LoVo (cell line): Measurements from ENCODE around the gene PRMT5.
"Not testable (repeated sequence)": the region's sequence is repeated elsewhere in the genome, so short reads cannot be mapped to it uniquely, and the experiment has no call there.

ENCODE experiments used
- DNase-seq: peaks from one replicate; pipeline ENCODE4 v3.0.0-alpha.2; 2016; ENCODE audit warnings: low spot score

Gene PRMT5

DNA sequence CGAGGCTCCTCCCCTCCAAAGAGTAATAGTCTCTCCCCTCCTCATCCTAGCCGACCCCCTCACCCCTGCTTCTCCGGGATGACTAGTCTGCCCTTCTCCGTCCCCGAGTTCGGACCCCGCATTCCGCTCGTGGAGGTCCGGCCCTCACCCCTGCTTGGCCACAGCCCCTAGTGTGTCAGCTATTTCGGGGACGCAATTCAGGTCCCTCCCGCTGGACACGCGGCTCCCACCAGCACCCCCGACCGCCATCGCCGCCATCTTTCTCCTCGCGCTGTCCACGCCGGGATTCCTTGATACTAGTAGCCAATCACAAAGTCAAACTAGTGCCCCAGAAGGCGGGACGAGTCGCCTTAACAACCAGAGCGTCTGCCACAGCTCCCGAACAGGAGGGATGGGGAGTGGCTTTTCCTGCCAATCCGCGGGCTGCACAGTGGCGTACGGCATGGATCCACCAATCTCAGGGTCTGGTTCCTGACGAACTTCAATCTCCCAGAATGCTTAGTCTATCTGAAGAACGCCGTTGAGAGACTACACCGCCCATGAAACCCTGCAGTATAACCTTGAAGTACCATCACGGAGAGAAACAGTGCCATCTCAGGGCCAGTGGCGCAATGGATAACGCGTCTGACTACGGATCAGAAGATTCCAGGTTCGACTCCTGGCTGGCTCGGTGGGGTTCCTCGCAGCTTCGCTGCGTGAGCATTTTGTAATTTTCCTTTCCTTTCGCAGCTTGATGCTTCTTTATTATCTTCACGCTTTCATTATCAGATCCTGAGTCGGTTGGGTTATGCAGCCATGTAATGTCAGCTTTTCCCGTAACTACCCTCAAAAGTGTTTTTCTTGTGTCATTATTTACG is at the start of gene PRMT5:
TSS of gene PRMT5 (minus strand) at position 273 of the 857 bp plus-strand sequence. CDS start at position 258, 15 bp downstream.
- peak; percentile 100 for DNase-seq

DNA sequence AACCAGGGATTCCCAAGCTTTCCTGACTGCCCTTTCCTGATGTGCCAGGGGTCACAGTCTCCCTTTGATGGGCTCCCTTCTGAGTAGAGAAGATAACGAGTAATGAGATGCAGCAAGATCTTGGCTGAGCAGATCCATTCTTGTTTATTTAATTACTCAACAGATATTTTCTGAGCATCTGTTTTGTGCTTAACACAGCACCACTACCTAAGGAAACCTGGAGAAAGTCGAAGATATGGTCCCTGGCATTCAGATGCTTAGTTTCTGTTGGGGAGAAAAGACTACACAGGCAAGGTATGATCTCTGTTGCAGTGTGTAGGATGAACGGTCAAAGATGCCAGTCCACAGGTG is 49.3 kb upstream of the PRMT5 start:
- no peak for DNase-seq

DNA sequence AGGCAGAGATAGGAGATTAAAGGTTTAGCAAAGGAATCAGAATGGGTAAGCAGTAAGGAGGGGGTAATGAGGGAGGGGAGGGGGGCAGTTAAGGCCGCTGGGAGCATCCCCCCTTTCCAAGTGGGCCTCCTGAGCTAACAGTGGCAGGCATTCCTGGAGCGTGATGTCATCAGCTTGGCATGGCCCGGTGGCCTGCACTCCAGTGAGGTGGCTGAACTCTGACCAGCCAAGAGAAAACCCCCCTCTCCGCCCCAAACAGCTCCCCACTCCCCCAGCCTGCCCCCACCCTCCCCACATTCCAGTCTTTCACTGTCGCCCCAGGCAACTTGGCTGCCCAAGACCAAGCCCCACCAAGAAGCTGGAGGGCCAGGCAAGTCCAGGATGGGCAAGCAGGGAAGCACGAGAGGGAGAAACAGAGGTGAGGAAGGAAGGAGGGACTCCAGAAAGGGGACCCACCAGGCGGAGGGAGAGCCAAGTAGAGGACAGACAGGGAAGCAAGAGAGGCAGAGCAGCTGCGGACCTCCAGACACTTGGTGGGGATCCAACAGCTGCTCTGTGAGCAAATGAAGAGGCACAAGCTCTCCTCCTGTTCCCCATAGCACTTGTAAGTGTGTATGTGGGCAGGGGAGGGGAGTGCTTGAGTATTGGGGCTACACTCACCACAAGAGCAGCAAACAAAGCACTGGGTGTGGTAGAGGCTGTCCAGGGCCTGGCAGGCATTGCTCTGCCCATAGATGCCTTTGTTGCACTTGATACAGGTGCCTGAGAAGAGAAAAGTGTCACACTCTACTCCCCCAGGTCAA is 48.7 kb upstream of the PRMT5 start:
- peak; percentile 80 for DNase-seq

DNA sequence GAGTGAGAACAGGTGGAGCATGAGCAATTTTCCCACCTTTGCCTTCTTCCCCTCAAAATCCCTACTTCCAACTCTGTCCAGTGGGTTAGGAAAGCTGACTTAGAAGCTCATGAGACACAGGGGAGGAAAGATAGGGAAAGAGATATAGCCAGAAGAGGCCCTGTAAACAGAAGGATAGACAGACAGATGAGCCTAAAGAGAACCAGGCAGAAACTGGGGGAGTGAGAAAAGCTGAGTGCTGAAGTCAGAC is 48.2 kb upstream of the PRMT5 start:
- DNase-seq = no peak

DNA sequence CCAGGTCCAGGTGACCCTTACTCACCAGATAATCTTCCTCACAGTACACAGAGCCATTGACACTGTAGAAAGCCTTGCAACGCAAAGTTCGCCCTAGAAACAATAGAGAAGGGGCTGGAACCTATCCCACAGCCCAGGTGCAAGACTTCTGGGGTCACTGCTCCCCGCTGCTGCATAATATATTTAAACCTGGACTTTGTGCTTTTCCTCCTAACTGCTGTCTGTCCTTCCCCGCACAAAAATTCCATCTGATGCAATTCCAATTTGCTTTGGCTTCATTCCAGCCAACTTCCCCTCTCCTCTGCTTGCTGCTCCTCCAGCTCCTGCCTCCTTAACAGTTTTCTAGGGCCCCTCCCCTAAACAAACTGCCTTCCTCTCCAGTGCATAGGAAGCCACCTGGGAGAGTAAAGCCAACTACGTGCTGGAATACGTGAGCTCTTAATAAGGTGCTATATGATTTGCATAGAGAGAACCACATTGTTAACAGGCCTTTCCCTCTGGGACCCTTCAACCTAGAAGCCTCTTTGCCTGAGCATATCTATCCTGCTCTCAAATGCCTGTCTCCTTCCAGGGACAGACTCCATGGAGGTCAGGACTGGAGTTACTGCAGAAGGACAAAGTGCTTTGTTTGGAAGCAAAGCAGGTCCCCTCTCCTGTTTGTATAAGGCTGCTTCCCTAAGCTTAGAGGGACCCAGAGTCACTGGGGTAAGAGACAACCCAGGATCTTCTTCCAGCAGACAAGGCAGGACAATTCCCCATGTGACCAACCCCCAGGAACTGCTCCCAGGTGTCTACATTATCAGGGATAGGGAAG is 47.7 kb upstream of the PRMT5 start:
- peak; percentile 61 for DNase-seq

DNA sequence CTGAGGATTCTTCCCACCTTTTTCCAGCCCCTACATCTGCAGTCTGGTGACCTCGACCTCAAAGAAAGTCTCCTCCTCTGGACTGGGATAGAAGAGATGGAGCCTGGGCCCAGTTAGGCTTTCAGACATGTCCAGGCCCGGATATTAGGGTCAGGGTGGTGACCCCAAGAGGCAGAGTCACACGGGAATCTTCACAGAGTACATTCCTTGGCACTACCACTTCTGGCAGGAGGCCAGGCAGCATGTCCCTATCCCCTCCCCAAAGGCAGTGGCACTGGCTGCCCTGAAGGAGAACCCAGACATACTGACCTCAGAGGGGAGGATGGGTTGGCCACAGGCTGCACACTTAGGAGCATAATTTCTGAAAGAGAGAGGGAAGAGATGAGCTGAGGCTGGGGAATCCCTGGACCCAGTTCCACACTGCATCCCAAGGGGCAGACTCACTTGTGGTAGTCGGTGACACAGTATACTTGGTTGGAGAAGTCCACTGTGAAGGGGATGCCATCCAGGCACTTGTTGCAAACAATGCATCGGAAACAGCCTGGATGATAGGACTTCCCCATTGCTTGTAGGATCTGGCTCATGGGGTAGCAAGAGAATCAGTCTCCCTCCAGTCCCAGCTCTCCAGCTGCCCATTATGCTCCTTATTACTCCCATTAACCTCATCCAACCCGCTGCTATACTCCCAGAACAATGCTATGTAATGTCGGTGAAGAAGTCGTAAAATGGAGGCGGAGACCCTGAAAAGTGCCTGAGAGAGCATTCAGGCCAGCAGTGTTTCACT is 45.5 kb upstream of the PRMT5 start:
- DNase-seq = no peak

DNA sequence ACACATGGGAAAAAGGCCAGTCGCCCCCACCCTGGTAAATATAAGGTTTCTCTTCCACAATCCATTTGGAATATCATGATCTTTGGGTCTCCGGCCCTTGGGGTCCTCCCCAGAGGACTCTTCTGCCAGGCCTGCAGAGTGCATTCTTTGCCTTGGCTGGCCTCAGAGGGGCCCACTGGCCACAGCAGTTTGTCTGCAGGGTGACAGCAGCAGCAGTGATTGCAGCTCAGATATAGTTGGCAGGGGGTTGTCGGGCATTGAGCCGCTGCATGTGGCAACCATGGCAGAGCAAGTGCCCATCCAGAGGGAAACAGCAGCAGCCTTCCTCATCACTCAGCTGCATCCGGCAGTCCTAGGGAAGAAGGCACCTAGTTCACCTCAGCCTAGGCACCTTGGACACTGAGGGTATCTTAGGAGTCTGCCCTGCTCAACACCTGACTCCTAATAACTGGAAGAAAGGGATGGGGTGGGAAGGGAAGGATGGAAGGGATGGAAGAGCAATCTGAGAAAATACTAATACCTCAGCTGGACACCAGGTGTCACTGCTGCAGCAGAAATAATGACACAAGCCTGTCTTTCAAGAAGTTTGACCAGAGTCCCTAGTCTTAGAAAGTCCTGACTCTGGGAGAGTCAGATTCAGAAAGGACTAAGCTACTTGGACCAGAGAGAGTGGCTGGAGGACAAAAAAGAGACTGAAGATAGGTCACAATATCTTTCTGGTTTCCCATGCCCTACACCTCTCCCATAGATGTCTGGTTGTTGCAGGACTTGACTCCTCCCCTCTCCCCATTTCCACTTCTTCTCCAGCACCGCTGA is 44.2 kb upstream of the PRMT5 start:
- no peak for DNase-seq

DNA sequence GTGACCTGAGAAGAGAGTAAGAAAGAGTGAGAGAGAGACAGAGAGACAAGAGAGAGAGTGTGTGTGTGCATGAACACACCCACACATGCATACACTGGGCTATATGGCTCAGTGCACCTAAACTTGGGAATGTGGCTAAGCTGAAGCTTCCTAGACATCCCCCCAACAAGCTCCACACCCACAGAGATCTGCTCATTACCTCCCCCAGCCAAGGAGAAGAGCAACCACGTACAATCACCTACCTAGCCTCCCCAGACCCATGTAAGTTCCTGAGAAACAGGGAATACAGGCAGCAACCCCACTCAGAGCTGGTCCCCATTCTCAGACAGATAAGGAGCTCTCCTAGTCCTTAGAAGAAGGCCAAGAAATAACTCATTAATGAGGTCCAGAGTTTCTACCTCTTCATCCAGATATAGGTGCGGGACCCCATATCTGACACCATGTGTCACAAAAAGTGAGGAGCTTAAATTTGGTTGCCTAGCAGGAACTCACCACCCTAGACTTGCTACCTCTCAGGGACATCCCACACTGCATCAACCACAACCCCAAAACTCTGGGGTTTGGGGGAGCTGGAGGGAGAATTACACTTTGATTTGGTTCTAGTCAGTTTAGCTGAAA is 43.2 kb upstream of the PRMT5 start:
- no peak for DNase-seq

DNA sequence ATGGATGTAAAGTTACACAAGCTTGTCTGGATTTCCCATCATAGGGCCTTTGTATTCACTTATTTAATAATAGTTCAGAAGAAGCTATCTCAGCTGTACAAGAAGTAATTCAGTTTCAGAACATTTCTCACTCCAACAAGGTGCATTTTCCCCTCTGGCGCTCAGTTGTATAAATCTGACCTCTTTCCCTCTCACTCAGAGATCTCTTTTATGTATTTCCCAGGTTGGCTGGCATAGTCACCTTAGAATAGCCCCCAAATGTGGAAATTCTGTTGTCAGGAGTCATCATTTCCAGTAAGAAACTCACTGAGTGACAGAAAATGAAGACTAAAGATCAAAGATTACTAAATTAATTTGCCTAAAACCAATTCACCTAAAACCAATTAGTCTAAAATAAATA is 42.0 kb upstream of the PRMT5 start:
- DNase-seq = no peak

DNA sequence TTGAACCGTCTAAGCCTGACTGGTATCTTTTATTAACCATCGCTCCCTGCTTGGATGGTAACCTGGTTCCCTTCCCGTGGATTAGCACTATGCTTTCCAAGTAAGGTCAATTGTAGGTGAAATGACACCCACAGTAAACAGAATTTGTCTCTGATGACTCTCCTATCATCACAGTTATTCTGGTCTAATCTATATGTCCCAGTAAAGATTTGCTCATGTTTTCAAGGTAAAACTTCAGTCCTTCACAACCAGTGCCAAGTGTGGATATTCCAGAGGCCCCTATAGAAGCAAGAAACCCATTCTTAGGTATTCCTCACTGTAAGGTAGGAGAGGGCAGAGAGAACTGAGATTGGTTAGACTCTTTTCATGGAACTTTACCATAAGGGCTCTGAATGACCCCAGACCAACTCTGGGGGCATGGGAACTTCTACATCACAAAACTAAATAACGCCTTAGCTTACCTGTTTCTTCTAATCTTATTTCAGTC is 37.6 kb upstream of the PRMT5 start:
- DNase-seq = no peak

DNA sequence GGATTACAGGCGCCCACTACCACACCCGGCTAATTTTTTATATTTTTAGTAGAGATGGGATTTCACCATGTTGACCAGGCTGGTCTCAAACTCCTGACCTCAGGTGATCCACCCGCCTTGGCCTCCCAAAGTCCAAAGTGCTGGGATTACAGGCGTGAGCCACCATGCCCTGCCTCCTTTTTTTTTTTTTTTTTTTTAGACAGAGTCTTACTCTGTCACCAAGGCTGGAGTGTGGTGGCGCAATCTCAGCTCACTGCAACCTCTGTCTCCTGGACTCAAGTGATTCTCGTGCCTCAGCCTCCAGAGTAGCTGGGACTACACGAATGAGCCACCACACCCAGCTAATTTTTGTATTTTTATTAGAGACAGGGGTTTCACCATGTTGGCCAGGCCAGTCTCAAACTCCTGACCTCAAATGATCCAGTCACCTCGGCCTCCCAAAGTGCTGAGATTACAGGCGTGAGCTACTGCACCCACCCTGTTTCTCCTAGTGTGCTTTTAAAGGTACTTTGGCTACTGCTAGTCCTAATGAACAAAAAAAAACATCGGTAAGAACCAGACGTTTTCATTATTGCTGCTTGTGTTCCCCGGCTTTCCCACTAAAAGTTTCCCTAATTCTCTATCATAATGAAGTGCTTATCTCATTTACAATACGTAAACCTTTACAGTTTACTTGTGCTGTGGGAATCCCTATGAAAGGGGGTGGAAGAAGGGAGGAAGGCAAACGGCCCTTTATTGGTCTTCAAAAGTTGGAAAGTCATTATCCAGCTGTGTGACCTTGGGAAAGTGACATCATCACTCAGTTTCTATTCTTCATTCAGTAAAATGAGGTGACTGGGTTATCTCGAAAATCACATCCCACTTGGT is 37.0 kb upstream of the PRMT5 start:
- DNase-seq = not testable (repeated sequence)

DNA sequence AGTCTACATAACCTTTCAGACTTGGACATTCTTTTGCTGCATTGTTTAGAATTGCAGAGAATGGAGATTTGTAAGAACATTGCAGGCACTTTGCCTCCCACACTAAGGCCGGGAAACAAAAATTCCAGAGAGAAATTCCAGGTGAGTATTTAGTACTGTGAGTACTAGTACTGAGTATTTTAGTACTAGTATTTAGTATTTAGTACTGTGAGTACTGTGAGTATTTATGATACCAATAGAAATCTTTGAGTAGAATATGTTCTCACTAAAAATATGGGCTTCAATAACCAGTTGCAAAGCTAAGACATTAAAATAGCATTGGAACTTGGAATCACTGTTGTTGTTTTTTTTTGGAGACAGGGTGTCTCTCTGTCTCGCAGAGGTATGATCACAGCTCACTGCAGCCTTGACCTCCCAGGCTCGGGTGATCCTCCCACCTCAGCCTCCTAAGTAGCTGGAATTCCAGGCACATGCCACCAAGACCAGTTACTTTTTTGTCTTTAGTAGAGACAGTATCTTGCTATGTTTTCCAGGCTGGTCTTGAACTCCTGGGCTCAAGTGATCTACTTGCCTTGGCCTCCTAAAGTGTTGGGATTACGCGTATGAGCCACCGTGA is 33.0 kb upstream of the PRMT5 start:
- no peak for DNase-seq

DNA sequence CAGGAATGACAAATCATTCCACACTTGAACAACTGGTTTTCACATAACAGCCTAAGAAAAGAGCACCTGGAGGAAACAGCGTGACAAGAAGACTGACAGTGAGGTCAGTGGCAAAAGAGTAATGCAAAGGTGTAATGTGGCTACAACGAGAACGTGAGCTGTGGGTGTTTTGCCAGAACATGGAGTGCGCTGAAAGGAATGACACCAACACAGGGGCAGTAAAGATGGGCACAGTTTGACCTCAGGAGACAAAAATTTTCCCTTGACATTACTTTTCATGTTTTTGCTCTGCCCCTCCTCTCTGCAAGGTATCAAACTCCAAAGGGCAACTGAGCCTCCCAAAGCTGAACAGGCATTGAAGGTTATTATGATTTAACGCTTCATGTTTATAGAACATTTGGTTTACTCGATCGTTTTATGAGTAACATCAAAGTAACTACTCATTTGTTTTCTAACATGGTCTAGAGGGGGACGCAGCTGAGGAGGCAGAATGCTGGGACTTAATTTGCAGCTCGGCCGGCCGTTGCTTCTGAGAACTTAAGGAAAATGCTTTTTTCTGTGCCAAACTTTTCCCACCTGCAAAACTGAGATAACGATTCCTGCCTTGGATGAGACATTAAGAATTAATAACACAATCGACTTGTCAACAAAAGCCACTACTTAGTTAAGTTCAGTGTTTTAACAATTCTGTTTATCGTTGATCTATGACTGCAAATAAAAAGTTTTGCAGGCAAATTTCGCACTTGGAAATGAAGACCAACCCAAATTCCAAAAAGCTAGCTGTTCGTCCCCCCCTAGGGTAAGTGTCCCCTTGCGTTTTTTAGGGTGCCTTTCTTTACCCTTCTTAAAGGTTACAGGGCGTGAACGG is 26.8 kb upstream of the PRMT5 start:
- no peak for DNase-seq

DNA sequence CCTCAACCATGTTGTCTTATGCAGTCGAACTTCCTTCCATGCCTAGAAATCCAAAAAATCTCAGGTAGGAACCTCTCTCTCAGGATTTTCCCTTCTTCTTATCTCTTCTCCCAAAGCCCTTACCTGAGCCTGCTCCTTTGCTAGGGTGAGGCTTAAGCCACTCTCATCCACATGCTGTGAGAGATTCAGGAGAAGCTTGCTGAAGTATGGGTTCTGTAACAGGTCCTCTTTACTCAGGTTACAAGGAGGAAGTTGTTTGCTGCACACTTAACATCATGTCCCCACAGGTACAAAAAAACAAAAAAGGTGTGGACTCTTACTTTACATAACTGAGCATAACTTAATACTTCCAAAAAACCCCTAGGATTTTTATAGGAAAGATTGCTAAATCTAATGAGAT is 23.2 kb upstream of the PRMT5 start:
- no peak for DNase-seq

DNA sequence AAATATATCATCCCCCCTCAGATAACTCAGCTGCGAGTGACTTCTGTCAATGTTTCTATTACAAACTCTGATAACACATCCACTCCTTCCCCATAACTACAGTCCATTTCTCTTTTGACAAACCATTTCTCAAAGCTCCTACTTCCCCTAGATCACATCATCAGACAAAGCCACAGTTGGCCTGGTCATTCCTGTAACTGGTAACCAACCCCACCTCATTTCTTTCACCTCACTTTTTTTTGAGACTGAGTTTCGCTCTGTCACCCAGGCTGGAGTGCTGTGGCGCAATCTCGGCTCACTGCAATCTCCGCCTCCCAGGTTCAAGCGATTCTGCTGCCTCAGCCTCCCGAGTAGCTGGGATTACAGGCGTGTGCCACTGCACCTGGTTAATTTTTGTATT is 22.6 kb upstream of the PRMT5 start:
- DNase-seq = not testable (repeated sequence)

DNA sequence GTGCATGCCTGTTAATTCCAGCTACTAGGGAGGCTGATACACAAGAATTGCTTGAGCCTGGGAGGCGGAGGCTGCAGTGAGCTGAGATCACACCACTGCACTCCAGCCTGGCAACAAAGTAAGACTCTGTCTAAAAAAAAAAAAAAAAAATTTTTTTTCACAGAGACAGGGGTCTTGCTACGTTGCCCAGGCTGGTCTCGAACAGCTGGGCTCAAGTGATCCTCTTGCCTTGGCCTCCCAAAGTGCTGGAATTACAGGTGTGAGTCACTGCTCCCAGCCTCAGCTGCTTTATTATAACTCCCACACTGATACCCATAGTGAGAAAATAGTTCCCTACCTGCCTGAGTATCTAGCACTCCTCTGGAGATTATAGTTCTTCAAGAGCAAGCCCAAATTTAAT is 16.5 kb upstream of the PRMT5 start:
- no peak for DNase-seq

DNA sequence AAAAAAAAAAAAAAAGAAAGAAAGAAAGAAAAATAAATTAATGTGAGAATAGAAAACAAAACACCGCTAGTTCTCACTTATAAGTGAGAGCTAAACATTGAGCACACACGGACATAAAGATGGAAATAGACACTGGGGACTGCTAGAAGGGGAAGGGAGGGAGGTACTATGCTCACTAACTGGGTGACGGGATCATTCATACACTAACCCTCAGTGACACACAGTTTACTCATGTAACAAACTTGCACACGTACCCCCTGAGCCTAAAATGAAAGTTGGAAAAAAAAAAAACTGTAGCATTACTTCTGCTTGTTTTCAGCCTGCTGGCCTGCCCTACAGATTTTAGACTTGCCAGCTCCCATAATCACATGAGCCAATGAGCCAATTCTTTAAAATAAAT is 10.5 kb upstream of the PRMT5 start:
- DNase-seq = no peak

DNA sequence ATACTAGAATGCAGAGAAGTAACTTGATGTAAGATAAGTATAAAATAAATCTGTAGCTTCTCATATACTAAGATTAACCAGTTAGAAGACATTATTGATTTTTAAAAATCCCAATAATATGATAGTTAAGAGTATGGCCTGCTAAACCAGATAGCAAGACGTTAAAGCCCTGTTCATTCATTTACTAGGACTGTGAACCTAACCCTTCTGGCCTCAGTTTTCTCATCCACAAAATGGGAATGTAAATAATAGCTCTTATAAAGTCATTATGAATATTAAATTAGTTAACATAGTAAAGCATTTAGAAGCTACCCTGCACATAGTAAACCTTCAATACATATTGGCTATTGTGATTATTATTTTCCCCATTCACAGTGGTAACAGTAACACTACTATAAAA is 6.0 kb upstream of the PRMT5 start:
- DNase-seq = no peak
